Non-pigmented ciliary epithelial cell (primary cell): ENCODE data around the gene FIGNL1.

Experiments used
- DNase-seq: peaks from one replicate; pipeline ENCODE4 v3.0.0-alpha.2; 2010; ENCODE audit warnings: low read depth

FIGNL1 gene

GRCh38 chr7:50397320-50397970 is 52.7 kb downstream of the FIGNL1 start:
- no peak for DNase-seq

- DNase-seq, result no peak
These were observed 53.3 kb downstream of the FIGNL1 start for GRCh38 chr7:50396856-50397255.

- DNase-seq, result no peak
These were observed 55.8 kb downstream of the FIGNL1 start for GRCh38 chr7:50394315-50394714.
